ENCODE results near the gene IRS1.

IRS1 gene

GRCh38 chr2:226711606-226712296 lies 87.9 kb downstream of the IRS1 start:
- H2AFZ ChIP-seq (ENCODE audit: low read depth, low read length): no peak overlapping the region
- H3K27me3 ChIP-seq (ENCODE audit: insufficient read depth, low read length): no peaks in the 10 kb centered on the region
- H3K4me3 ChIP-seq (ENCODE audit: low read length): no peak overlapping the region
- no peaks in the 10 kb centered on the region for H3K4me1 ChIP-seq (ENCODE audit: insufficient read depth, low read length)
- no peaks in the 10 kb centered on the region for H3K36me3 ChIP-seq (ENCODE audit: insufficient read depth, low read length)
- H3K9me3 ChIP-seq (ENCODE audit: low read length): peaks cover 1% of the 10 kb centered on the region

GRCh38 chr2:226707499-226707898 lies 92.1 kb downstream of the IRS1 start:
- Histone ChIP-seq H3K36me3 (ENCODE audit: insufficient read depth, low read length) (no peaks in the 10 kb centered on the region), H3K4me1 (ENCODE audit: insufficient read depth, low read length) (peaks cover 7% of the 10 kb centered on the region), H3K9me3 (ENCODE audit: low read length) (peaks cover 1% of the 10 kb centered on the region)

GRCh38 chr2:226705965-226706364 lies 93.7 kb downstream of the IRS1 start:
- Histone ChIP-seq H3K27me3 (ENCODE audit: insufficient read depth, low read length) (no peaks in the 10 kb centered on the region), H2AFZ (ENCODE audit: low read depth, low read length) (no peak overlapping the region), H3K4me1 (ENCODE audit: insufficient read depth, low read length) (peaks cover 7% of the 10 kb centered on the region), H3K36me3 (ENCODE audit: insufficient read depth, low read length) (no peaks in the 10 kb centered on the region), H3K4me3 (ENCODE audit: low read length) (no peak overlapping the region), H3K9me3 (ENCODE audit: low read length) (peaks cover 1% of the 10 kb centered on the region)

More at GRCh38 chr2:226707499-226707898, 92.1 kb downstream of the IRS1 start:
- H2AFZ ChIP-seq (ENCODE audit: low read depth, low read length): no peak overlapping the region
- no peak overlapping the region for H3K4me3 ChIP-seq (ENCODE audit: low read length)
- H3K27me3 ChIP-seq (ENCODE audit: insufficient read depth, low read length): no peaks in the 10 kb centered on the region

- Histone ChIP-seq H3K4me3 (ENCODE audit: low read length) (no peak overlapping the region), H3K36me3 (ENCODE audit: insufficient read depth, low read length) (no peaks in the 10 kb centered on the region), H3K4me1 (ENCODE audit: insufficient read depth, low read length) (peaks cover 7% of the 10 kb centered on the region), H2AFZ (ENCODE audit: low read depth, low read length) (no peak overlapping the region), H3K9me3 (ENCODE audit: low read length) (peaks cover 1% of the 10 kb centered on the region), H3K27me3 (ENCODE audit: insufficient read depth, low read length) (no peaks in the 10 kb centered on the region)
Measured at GRCh38 chr2:226705133-226705886, 94.3 kb downstream of the IRS1 start.

- Histone ChIP-seq H3K36me3 (ENCODE audit: insufficient read depth, low read length) (no peaks in the 10 kb centered on the region), H3K4me3 (ENCODE audit: low read length) (no peak overlapping the region), H3K4me1 (ENCODE audit: insufficient read depth, low read length) (peaks cover 7% of the 10 kb centered on the region), H2AFZ (ENCODE audit: low read depth, low read length) (peak overlapping the region; percentile 26), H3K9me3 (ENCODE audit: low read length) (peaks cover 1% of the 10 kb centered on the region), H3K27me3 (ENCODE audit: insufficient read depth, low read length) (no peaks in the 10 kb centered on the region)
Measured at GRCh38 chr2:226703514-226703913, 96.1 kb downstream of the IRS1 start.

GRCh38 chr2:226702376-226702775 lies 97.2 kb downstream of the IRS1 start:
- Histone ChIP-seq H3K9me3 (ENCODE audit: low read length) (no peaks in the 10 kb centered on the region), H2AFZ (ENCODE audit: low read depth, low read length) (no peak overlapping the region), H3K4me1 (ENCODE audit: insufficient read depth, low read length) (peaks cover 7% of the 10 kb centered on the region), H3K27me3 (ENCODE audit: insufficient read depth, low read length) (no peaks in the 10 kb centered on the region), H3K4me3 (ENCODE audit: low read length) (no peak overlapping the region), H3K36me3 (ENCODE audit: insufficient read depth, low read length) (no peaks in the 10 kb centered on the region)

- Histone ChIP-seq H3K36me3 (ENCODE audit: insufficient read depth, low read length) (no peaks in the 10 kb centered on the region), H3K4me3 (ENCODE audit: low read length) (no peak overlapping the region), H2AFZ (ENCODE audit: low read depth, low read length) (no peak overlapping the region), H3K9me3 (ENCODE audit: low read length) (no peaks in the 10 kb centered on the region), H3K4me1 (ENCODE audit: insufficient read depth, low read length) (peaks cover 7% of the 10 kb centered on the region), H3K27me3 (ENCODE audit: insufficient read depth, low read length) (no peaks in the 10 kb centered on the region)
Measured at GRCh38 chr2:226701052-226701451, 98.6 kb downstream of the IRS1 start.

GRCh38 chr2:226699321-226699720 lies 100.3 kb downstream of the IRS1 start:
- Histone ChIP-seq H3K9me3 (ENCODE audit: low read length) (no peaks in the 10 kb centered on the region), H3K4me3 (ENCODE audit: low read length) (no peak overlapping the region), H3K27me3 (ENCODE audit: insufficient read depth, low read length) (no peaks in the 10 kb centered on the region), H2AFZ (ENCODE audit: low read depth, low read length) (no peak overlapping the region), H3K4me1 (ENCODE audit: insufficient read depth, low read length) (peaks cover 7% of the 10 kb centered on the region), H3K36me3 (ENCODE audit: insufficient read depth, low read length) (no peaks in the 10 kb centered on the region)

GRCh38 chr2:226698671-226699070 lies 100.9 kb downstream of the IRS1 start:
- Histone ChIP-seq H3K4me1 (ENCODE audit: insufficient read depth, low read length) (peaks cover 6% of the 10 kb centered on the region), H3K9me3 (ENCODE audit: low read length) (no peaks in the 10 kb centered on the region), H3K27me3 (ENCODE audit: insufficient read depth, low read length) (no peaks in the 10 kb centered on the region), H3K36me3 (ENCODE audit: insufficient read depth, low read length) (no peaks in the 10 kb centered on the region), H3K4me3 (ENCODE audit: low read length) (no peak overlapping the region), H2AFZ (ENCODE audit: low read depth, low read length) (no peak overlapping the region)

GRCh38 chr2:226694586-226695284 lies 104.9 kb downstream of the IRS1 start:
- Histone ChIP-seq H3K4me1 (ENCODE audit: insufficient read depth, low read length) (no peaks in the 10 kb centered on the region), H2AFZ (ENCODE audit: low read depth, low read length) (no peak overlapping the region), H3K36me3 (ENCODE audit: insufficient read depth, low read length) (no peaks in the 10 kb centered on the region), H3K9me3 (ENCODE audit: low read length) (no peaks in the 10 kb centered on the region), H3K27me3 (ENCODE audit: insufficient read depth, low read length) (no peaks in the 10 kb centered on the region), H3K4me3 (ENCODE audit: low read length) (no peak overlapping the region)

GRCh38 chr2:226694149-226694548 lies 105.5 kb downstream of the IRS1 start:
- no peaks in the 10 kb centered on the region for H3K27me3 ChIP-seq (ENCODE audit: insufficient read depth, low read length)
- H3K9me3 ChIP-seq (ENCODE audit: low read length): no peaks in the 10 kb centered on the region
- no peak overlapping the region for H2AFZ ChIP-seq (ENCODE audit: low read depth, low read length)
- no peak overlapping the region for H3K4me3 ChIP-seq (ENCODE audit: low read length)
- H3K4me1 ChIP-seq (ENCODE audit: insufficient read depth, low read length): no peaks in the 10 kb centered on the region
- no peaks in the 10 kb centered on the region for H3K36me3 ChIP-seq (ENCODE audit: insufficient read depth, low read length)

- Histone ChIP-seq H3K27me3 (ENCODE audit: insufficient read depth, low read length) (no peaks in the 10 kb centered on the region), H2AFZ (ENCODE audit: low read depth, low read length) (no peak overlapping the region), H3K4me3 (ENCODE audit: low read length) (no peak overlapping the region), H3K9me3 (ENCODE audit: low read length) (no peaks in the 10 kb centered on the region), H3K4me1 (ENCODE audit: insufficient read depth, low read length) (no peaks in the 10 kb centered on the region), H3K36me3 (ENCODE audit: insufficient read depth, low read length) (no peaks in the 10 kb centered on the region)
Measured at GRCh38 chr2:226693521-226693920, 106.1 kb downstream of the IRS1 start.

GRCh38 chr2:226692521-226693126 lies 107.0 kb downstream of the IRS1 start:
- H3K36me3 ChIP-seq (ENCODE audit: insufficient read depth, low read length): no peaks in the 10 kb centered on the region
- H3K4me3 ChIP-seq (ENCODE audit: low read length): no peak overlapping the region
- no peaks in the 10 kb centered on the region for H3K4me1 ChIP-seq (ENCODE audit: insufficient read depth, low read length)
- no peaks in the 10 kb centered on the region for H3K9me3 ChIP-seq (ENCODE audit: low read length)
- no peak overlapping the region for H2AFZ ChIP-seq (ENCODE audit: low read depth, low read length)
- H3K27me3 ChIP-seq (ENCODE audit: insufficient read depth, low read length): no peaks in the 10 kb centered on the region

Data from neuron (in vitro differentiated cells).